ENCODE results near the gene PTPRR.

The PTPRR gene

DNA sequence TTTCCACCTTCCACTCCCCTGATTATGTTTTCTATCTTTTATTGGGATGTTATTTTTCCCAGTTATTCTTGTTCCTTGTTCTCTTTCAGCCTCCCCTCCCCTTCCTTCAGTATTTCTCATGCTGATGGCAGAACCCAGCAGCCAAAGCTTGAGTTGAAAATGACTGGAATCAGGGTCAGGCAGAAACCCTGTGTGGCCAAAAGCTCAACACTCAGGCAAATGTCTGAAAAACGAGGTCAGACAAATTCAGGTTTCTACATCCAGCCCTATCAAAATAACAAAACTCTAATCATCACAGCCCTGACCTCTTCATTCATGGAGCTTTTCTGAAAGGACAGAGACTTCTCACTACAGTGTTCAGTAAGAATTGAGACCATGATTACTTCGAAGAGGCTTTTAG lies 134.6 kb downstream of the PTPRR start:
- no peak for DNase-seq

DNA sequence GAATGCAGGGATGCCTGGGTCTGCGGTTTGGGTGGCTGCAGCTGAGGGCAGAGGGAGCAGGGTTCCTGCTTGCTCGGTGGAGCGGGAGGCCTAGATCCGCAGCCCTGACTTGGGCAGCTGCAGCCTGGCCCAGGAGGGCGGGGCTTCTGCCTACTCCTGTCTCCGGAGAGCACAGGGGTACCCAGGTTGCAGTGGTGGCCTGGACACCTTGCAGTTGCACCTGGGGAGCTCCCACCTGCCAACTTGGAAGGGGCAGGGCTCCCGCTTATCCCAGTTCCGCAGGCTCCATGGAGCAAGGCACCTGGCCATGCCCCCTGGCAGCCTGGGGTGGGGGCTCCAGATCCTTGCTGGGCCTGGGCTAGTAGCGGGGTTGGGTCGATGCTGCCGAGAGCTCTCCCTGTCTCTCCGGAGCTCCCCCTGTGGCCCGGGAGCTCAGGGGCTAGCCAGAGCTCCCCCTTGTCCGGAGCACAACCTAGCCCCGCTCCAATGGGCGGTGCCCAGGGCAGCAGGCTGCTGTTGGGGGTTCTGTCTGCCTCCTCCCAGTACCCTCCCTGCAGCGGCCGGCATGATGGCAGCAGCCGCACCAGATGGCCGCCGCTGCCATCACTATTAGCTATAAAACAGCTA lies 136.4 kb downstream of the PTPRR start:
- no peak for DNase-seq

DNA sequence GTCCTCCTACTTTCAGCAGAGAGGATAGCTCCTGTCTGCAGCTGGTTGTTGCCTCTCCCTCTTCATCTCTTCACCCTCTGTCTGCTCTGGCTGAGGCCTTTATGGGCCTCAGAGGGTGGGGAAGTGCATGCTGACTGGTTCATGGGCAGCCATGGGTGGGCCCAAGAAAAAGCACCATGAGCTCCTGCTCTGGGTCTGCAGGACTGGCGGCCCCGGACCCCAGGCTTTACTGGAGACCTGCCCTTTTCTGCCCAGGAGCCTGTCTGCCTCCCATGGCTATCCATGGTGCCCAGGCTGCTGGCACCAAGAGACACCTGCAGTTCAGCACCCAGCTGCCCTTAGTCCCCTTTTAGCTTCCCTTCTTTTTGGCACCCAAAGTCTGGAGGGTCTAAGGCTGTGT lies 137.1 kb downstream of the PTPRR start:
- no peak for DNase-seq

DNA sequence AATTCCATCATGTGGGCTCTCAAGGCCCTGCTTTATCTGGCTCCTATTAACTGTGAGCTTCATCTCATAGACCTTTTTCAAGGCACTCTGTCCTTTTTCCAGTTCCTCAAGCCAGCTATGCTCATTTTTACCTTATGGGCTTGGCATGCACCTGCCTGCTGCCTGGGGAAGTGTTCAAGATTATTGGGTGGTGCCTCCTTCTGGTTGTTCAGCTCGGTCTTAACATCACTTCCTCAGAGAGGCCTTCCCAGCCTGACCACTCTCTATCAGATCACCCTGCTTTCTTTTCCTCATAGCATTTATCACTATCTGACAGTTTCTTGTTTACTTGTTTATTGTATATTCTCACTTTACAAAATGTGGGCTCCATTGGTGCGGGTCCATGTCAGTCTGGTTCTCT lies 141.3 kb downstream of the PTPRR start:
- DNase-seq, result no peak

DNA sequence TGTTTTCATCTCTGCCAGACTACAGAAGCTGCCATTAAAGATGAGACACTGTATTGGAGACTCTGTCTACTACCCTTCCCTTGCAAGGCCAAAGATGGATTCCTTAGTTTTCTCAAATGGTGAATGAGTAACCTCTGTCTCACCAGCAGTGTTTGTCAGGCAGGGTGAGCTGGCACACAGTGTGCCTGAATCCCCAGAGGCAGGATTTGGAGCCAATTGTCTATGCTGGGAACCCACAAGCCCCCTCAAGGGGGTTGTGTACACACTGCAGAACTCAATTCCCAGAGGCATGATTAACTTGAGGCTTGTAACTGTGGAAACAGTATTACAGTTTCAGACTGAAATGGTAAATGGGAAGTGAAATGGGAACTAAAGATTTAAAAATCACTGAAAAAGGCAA lies 146.5 kb downstream of the PTPRR start:
- no peak for DNase-seq

DNA sequence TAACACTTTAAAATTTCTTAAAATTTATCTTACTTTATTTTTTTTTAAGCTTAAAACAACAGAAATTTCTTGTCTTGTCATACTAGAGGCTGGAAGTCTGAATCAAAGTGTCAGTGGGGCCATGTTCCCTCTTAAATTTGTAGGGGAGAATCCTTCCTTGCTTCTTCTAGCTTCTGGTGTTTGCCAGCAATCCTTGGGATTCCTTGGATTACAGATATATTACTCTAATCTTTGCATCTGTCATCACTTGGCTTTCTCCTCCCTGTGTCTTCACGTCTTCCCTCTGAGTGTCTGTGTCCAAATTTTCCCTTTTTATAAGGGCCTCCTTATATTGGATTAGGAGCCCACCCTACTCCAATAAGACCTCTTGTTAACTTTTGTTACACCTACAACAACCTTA lies 147.7 kb downstream of the PTPRR start:
- DNase-seq, result no peak

DNA sequence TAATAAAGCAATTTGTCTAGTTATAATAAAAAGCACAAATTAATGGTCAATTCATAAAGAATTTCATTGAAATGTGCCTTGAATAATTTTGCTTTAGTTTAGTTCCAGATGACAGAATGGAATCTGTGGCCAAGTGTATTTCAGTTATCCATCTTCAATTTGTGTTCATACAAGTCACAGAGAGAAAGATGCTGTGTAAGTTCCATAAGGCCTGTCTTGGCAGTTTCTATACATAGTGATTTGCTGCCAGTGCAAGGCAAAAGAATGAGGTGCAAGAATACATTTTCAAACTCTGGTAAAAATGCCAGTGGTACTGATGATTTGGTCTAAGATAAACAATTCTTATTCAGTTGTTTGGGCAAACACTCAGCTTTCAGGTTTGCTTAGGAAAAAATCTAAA lies 149.0 kb downstream of the PTPRR start:
- no peak for DNase-seq

DNA sequence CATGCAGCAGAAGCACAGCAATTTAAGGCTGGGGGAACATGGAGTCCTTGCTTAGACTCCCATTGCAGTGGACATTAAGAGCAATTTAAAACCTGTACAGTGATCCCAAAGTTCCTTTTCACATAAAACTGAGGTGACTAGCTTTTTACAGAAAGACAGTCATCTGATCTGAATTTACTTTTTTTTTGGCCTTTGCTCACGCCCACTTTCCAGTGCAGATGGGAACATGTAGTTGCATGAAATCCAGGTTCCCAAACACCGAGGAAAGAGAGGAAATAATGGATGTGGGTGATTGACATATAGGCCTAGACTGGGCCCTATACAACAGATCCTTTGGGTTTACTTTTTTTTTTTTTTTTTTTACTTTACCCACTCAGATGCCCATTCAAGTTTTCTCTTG lies 156.9 kb downstream of the PTPRR start:
- no peak for DNase-seq

DNA sequence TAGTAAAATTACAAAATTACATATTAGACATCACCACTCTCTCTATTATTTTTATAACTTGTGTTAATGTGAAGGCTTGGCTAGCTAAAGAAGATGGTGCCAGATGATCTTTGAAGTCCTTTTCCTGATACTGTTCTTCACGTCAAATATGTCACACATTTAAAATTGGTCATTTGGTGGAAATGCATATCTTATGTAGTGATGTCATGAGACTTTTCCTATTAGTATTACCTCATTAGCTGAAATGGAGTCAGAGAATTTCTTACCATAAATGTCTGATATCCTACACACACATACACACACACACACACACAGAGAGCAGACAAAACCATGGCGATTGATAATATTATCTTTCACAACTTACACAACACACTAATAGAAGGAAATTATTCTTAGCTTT lies 158.5 kb downstream of the PTPRR start:
- DNase-seq, result no peak

DNA sequence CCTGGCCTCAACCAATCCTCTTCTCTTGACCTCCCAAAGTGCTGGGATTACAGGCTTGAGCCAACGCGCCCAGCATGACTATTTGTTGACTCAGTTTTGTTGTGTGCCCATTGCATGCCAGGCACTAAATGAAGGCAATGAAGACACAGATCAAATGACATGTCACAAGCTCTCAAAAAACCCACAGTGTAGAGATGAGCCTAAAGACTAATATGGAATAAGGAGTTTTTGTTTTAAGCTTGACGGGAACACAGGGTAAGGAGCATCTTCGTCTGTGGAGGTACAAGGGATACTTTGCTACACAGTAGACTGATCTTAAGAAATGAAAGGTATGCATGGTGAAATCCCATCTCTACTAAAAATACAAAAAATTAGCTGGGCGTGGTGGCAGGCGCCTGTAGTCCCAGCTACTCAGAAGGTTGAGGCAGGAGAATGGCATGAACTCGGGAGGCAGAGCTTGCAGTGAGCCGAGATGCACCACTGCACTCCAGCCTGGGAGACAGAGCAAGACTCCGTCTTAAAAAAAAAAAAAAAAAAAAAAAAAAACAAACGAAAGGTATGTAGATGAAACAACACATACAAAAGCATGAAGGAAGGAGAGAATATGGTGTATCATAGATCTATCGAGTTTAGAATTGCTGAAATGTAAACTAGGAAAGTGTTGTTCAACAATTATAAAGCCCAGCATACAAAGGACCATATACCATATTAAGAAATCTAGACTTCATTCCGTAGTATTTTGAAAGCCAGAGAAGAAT lies 161.2 kb downstream of the PTPRR start:
- DNase-seq, result no peak

DNA sequence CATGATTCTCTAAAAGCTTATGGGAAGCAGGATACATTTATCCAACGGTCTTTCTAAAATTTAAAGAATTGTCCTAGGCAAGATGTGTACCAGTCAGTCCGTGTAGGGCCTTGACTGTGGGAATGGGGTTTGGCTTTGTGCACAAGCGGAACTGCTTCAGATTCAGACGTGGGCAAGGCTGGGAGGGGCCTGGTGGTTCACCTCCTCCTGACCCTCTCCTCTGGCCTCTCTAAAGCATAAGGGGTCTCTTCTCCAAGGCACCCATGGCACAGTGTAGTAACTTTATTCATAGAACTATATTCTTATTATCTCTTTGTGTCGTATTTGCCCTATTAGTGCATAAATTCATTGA lies 162.1 kb downstream of the PTPRR start:
- DNase-seq, result no peak

DNA sequence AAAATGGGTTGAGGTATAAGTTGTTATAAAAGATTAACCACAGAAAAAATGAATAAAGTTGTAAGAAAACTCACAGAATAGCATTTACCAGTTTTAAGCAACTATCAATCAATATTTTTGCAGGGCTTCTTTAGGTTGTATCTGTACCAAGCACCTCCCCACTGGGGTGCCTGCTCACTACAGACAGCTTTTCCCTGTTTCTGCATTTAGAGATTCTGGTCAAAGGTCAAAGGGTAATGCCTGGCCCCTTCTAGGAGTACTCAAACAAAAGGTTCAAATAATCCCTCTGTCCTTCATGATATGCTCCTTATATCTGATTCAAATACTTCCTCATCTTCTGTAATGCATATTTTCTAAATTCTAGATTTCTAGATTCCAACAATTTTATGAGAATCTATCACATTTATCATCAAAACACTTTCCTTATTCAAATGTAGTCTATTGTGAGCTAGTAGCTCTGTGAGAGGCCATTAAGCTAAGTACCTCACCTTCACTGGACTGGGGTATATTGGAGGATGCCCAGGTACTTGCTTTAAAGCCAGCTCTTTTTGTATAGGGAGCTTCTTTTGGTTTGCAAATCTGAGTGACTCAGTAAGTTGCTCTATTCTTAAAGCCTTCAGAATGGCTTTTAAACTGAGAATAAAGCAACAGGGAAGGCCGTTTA lies 162.6 kb downstream of the PTPRR start:
- DNase-seq, result no peak

DNA sequence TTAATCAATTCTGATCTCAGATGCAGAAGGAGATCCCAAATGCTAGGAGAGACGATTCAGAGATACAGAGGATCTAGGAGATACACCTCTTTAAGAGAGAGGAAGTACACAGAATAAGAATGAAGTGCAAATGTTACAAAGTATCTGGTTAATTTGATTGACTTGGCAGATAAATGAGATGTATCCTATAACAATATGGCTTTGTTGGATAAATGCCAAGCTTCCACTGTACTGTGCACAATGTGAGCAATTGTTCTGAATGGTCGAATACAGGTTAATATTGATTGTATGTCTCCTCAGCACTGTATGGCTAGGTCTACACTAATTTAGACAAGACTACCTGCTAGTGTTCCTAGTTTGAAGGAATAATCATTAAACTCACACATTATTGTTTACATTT lies 163.7 kb downstream of the PTPRR start:
- DNase-seq, result no peak

DNA sequence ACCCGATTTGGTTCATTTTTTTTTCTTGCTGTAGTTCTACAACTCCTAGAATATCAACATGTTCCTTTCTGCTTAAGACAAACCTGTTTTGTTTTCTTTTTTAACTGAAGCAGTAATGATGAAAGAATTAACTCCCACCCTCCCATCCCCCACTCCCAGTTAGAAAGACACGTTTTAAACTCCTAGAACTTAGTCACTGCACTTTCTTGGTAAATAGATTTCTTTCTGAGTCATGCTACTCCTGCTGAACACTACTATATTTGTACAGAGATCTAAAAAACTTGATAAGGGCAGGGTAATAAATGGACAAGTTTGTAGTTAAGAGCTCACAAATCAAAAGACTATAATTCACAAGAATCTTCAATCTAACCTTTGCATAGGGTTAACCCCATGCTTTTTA lies 164.4 kb downstream of the PTPRR start:
- DNase-seq, result no peak

DNA sequence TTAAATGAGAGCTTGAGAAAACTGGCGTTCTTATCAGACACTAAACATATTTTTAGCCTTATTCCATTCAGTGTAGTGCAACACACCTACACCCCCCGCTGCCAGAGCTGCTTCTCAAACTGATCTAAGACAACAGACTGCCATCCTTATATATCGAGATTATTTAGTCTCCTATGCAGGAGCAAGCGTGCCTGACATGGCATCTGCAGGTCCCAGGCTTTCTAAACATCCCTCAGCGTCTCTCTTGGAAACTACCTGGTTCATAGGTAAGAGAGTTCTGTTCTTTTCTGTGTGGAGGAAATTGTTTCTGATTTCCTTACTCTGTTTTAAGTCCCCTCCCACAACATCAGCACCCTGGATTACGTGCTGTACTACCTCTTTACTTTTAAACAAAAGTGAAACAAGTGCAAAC lies 166.2 kb downstream of the PTPRR start:
- no peak for DNase-seq

DNA sequence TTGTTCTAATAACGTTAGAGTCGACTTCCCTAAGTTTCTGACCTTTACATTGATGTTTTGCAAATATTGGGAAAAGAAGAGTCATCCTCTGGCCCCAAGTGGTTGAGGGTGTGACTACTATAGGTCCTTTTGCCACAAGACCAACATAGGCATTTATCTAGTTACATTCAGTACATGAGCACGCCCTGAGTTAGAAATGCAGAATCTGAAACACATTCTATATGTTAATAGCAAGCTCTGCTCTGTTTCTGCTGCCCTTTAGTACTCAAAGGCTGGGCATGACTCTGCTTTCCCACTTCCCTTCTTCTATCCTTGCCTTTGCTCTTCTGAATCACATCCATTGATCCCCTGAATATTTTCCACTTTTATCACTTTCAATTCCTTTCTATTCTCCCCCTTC lies 168.2 kb downstream of the PTPRR start:
- DNase-seq, result no peak

DNA sequence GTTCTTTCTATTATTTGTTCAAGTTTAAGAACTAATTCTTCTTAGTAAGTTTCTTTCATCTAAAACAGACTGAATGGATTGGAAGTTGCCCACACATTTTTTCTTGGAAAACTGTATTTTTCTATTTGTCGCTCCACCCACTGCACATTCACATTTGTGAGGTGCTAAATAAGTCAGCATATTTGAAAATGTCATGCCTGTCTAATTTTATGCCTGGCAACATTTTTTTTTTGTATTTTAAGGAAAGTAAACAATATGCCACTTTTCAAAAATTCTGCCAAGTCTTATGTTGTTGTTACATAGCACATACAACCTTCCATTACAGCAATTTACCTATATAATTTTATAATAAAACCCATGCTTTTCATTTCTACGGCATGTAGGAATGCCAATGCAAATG lies 170.6 kb downstream of the PTPRR start:
- DNase-seq, result no peak

DNA sequence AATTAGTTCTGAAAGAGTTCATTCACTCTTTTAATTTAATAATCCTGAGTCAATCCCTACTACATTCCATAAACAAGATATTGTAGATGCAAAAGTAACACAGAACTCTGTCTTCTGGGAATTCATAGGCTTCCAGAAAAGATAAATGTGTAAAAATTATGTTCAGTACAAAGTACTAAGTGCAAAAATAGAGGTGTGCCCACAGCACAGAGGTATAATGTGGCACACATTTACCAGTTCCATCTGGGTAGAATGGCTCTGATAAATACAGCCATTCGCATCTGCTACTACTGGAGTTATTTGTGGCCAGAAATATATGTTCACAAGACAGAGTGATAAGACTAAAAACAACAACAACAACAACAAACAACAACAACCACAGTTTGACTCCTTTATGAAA lies 171.7 kb downstream of the PTPRR start:
- no peak for DNase-seq

DNA sequence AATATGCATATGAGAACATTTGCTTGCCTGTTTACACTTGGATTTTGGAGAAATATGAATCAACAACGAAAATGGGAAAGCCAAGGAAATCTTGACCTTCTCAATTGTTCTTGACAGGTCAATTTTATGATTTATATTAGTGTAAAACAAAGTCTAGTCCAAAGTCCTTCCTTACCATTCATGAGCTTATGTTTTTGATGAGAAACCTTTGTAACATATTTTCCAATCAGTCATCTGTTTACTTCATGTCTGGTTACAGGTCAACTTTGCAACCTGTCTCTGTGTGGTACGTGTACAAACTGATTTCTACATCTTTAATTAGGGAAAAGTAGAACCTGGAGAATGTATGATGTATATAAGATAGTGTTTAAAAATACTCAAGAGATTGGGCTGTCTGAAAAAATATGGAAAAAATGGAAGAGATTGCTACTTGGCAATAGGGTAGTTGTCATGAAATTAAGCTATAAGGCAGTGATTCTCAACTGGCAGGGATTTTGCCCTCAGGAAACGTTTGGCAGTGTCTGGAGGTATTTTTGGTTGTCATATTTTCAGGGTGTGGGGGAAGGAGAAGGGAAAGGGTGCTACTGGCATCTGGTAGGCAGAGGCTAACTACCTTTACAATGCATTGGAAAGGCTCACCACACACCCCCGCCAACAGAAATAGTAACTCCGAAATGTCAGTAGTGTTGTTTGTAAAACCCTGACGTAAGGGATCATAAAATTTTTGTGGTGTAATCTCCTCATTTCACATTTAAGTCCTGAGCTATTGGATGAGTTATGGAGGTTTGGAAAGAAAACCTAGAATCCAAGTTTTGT lies 172.9 kb downstream of the PTPRR start:
- no peak for DNase-seq

DNA sequence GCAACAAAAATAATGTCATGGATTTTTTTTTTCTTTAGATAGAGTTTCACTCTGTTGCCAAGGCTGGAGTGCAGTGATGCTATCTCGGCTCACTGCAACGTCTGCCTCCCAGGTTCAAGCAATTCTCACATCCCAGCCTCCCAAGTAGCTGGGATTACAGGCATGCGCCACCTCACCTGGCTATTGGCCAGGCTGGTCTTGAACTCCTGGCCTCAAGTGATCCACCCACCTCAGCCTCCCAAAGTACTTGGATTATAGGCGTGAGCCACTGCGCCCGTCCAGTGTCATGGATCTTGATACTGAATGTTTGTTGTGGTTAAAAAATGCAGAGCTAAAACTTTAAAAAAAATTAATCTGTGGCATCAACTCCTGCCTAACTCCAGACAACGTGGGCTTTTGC lies 175.5 kb downstream of the PTPRR start:
- no peak for DNase-seq

DNA sequence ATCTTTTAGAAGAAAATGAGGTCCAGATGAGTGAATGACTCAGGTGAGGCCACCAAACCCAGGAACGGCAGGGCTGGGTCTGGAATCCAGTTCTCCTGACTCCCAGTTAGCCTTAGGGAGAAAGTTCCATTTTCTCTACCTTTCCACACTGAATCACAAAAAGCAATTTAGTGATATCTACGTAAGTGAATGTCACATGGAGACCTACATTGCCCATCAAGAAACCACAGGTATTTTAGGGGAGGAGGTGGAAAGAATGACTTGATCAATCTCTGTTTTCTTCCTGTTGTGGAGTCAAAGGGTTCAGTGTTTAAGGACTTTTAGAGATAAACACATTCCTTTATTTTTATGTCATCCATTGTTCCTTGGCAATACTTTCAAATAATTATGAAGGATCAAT lies 176.4 kb downstream of the PTPRR start:
- DNase-seq, result no peak

DNA sequence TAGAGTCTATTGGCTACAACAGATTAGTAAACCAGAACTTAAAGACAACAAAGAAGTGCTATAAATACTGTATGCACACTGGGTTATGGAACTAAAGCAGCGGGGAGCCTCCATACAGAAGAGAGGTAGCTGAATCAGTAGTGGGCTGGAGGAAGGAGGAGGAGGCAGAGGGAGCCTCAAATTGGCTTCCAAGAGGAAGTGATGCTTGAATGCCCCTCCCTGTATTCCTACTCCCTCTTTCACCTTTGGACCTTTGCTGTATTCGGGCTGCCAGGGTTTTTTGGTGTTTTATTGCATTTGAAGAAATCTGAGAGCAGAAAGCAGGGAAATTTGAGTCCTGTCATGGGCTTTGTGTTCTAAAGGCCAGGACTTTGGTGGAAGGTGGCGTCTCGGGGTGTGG lies 179.3 kb downstream of the PTPRR start:
- DNase-seq, result no peak

DNA sequence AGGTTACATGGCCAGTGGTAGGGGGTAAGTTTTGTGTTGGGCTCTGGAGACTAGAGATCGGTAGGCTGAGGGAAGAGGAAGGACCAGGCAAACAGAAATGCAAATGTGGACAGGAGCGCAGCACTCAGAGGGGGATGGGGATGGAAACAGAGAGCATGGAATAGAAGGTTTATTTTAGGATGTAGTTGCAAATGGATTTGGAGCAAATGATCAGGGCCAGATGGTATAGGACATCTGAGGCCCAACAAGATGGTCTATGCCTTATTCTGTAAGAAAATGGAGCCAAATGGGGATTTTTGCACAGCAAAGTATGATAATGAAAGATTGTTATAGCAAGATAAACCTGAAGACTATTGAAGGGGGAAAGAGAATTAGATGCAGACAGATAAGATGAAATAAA lies 180.8 kb downstream of the PTPRR start:
- no peak for DNase-seq
